ENCODE measurements around the gene SLC1A2.

- TF ChIP-seq CTCF (IDR thresholded peaks at IDR 0.05; ENCODE audit: extremely low read depth in 1 of 2, insufficient read depth in 1 of 2, low read depth in 1 of 2, low read length in 2 of 2) (no peak), MYC (IDR thresholded peaks at IDR 0.05; ENCODE audit: low read depth, low read length) (no peak), EZH2 (IDR thresholded peaks at IDR 0.05; ENCODE audit: borderline replicate concordance, low read depth, low read length, severe bottlenecking) (no peak), POLR2AphosphoS5 (IDR thresholded peaks at IDR 0.05; ENCODE audit: insufficient read depth, low read depth, low read length) (no peak), POLR2A (IDR thresholded peaks at IDR 0.05; ENCODE audit: low read depth, low read length) (no peak), MAX (IDR thresholded peaks at IDR 0.05; ENCODE audit: insufficient read depth, insufficient read length) (no peak)
Observed at GRCh38 chr11:35271031-35271430, 148.3 kb downstream of the SLC1A2 start.

Measured in endothelial cell of umbilical vein (primary cell).